SH-SY5Y (cell line): ENCODE results near the gene ZIK1.

Experiments used
- GATA2 ChIP-seq: IDR thresholded peaks from 2 replicates; pipeline ENCODE4 v1.6.1; 2011; ENCODE audit warnings: mild to moderate bottlenecking, low read depth, low read length
- GATA3 ChIP-seq: IDR thresholded peaks from 2 replicates; pipeline ENCODE4 v1.6.1; 2011; ENCODE audit warnings: low read depth, mild to moderate bottlenecking, low read length, moderate library complexity

GRCh38 chr19:57557659-57558058 is 26.3 kb upstream of the ZIK1 start:
- TF ChIP-seq GATA2 (no peak), GATA3 (no peak)
